SK-N-SH (cell line): Measurements from ENCODE around the gene LRRC57. TPM values are rescaled to one million over a fixed set of nuclear protein-coding genes. Genes with fewer than 3 reads are reported as not detected.

ENCODE experiments used
- CTCF ChIA-PET: fragments of 300-600, 350-600 bp; formaldehyde crosslinking; extraction: SDS; loops from one replicate; lab custom pipeline; 2021; lab: Yijun Ruan, JAX
- POLR2A ChIA-PET: fragments of 350-600 bp; sonication (Branson Sonifier 250); formaldehyde crosslinking; extraction: SDS; loops from one replicate; lab custom pipeline; 2020; ENCODE audit warnings: antibody characterized with exemption, inconsistent platforms; lab: Yijun Ruan, JAX
- DNase-seq: peaks from one replicate; pipeline ENCODE4 v3.0.0; 2012
- H2AFZ ChIP-seq: fragments of 200-600 bp; sonication (generic); 2 replicates; pipeline ENCODE4 v1.8.1; 2016; ENCODE audit warnings: antibody characterized with exemption, mild to moderate bottlenecking, low read depth
- H3F3A ChIP-seq: fragments of 200-600 bp; sonication (generic); replicated peaks from 2 replicates; pipeline ENCODE3; 2016; ENCODE audit warnings: antibody characterized with exemption, mild to moderate bottlenecking; ENCODE audit not compliant: insufficient read depth
- H3K27ac ChIP-seq, 2 experiments: fragments of 200-500 bp in 1 of 2; fragments of 200-600 bp in 1 of 2; sonication (Bioruptor generic) in 1 of 2; sonication (generic), shearing (Covaris generic) in 1 of 2; 2 replicates each; pipeline versions ENCODE4 v1.5.1 to v1.6.1; 2014 to 2016; ENCODE audit warnings: low read depth in 2 of 2, inconsistent platforms in 1 of 2, low read length in 1 of 2, mild to moderate bottlenecking in 1 of 2, mixed read lengths in 1 of 2
- H3K27me3 ChIP-seq: fragments of 200-600 bp; sonication (generic), shearing (Covaris generic); 2 replicates; pipeline ENCODE4 v1.6.1; 2016; ENCODE audit warnings: mixed run types; ENCODE audit not compliant: insufficient read depth
- H3K36me3 ChIP-seq, 2 experiments: fragments of 200-500 bp in 1 of 2; fragments of 200-600 bp in 1 of 2; sonication (Bioruptor generic) in 1 of 2; sonication (generic) in 1 of 2; replicated peaks in 1 of 2; 2 replicates each; pipeline versions ENCODE3 to v1.5.1; 2014 to 2016; ENCODE audit warnings: low read length in 1 of 2, mild to moderate bottlenecking in 1 of 2; ENCODE audit not compliant: insufficient read depth in 2 of 2, control insufficient read depth in 1 of 2
- H3K4me1 ChIP-seq, 2 experiments: fragments of 200-500 bp in 1 of 2; fragments of 200-600 bp in 1 of 2; sonication (Bioruptor generic) in 1 of 2; sonication (generic), shearing (Covaris generic) in 1 of 2; 2 replicates each; pipeline versions ENCODE4 v1.5.1 to v1.6.1; 2014 to 2016; ENCODE audit warnings: low read depth in 1 of 2, low read length in 1 of 2, mixed run types in 1 of 2; ENCODE audit not compliant: insufficient read depth in 2 of 2, control insufficient read depth in 1 of 2
- H3K4me2 ChIP-seq: fragments of 200-600 bp; sonication (generic), shearing (Covaris generic); 2 replicates; pipeline ENCODE4 v1.6.1; 2017; ENCODE audit warnings: mixed run types
- H3K4me3 ChIP-seq, 2 experiments: fragments of 200-500 bp in 1 of 2; fragments of 200-600 bp in 1 of 2; sonication (Bioruptor generic) in 1 of 2; sonication (generic), shearing (Covaris generic) in 1 of 2; 2 replicates each; pipeline versions ENCODE4 v1.5.1 to v1.8.1; 2014 to 2016; ENCODE audit warnings: low read depth in 2 of 2, inconsistent platforms in 1 of 2, low read length in 1 of 2, mild to moderate bottlenecking in 1 of 2, mixed read lengths in 1 of 2, moderate library complexity in 1 of 2
- H3K79me2 ChIP-seq: fragments of 200-600 bp; sonication (generic); 2 replicates; pipeline ENCODE4 v1.8.1; 2017; ENCODE audit warnings: mild to moderate bottlenecking; ENCODE audit not compliant: insufficient read depth
- H3K9ac ChIP-seq: fragments of 200-600 bp; sonication (generic); 2 replicates; pipeline ENCODE4 v1.6.1; 2017; ENCODE audit warnings: mixed run types
- H3K9me2 ChIP-seq: fragments of 200-600 bp; sonication (generic); 2 replicates; pipeline ENCODE4 v1.6.1; 2017; ENCODE audit warnings: mixed run types
- H3K9me3 ChIP-seq: fragments of 200-600 bp; sonication (generic); 2 replicates; pipeline ENCODE4 v1.6.1; 2017; ENCODE audit warnings: mixed run types, mild to moderate bottlenecking, moderate library complexity
- H4K20me1 ChIP-seq: fragments of 200-600 bp; sonication (generic); 2 replicates; pipeline ENCODE4 v1.6.1; 2017; ENCODE audit warnings: mild to moderate bottlenecking, mixed run types; ENCODE audit not compliant: insufficient read depth
- ELF1 ChIP-seq: IDR thresholded peaks from 2 replicates; pipeline ENCODE4 v1.4.0; 2012
- EP300 ChIP-seq, 2 experiments: IDR thresholded peaks; 2 replicates each; pipeline versions ENCODE4 v1.4.0 to v1.6.1; 2012; ENCODE audit warnings: borderline replicate concordance in 1 of 2, low read depth in 1 of 2, low read length in 1 of 2
- FOSL2 ChIP-seq: IDR thresholded peaks from 2 replicates; pipeline ENCODE4 v1.4.0; 2012; ENCODE audit warnings: low read depth, mild to moderate bottlenecking, moderate library complexity, borderline replicate concordance
- FOXJ3 ChIP-seq: sonication (generic); formaldehyde crosslinking; IDR thresholded peaks from 2 replicates; pipeline ENCODE4 v1.5.1; 2020; ENCODE audit warnings: mild to moderate bottlenecking, missing genetic modification reagents
- FOXM1 ChIP-seq: IDR thresholded peaks from 2 replicates; pipeline ENCODE4 v1.4.0; 2012; ENCODE audit warnings: low read depth, mild to moderate bottlenecking
- GATA2 ChIP-seq: sonication (generic); formaldehyde crosslinking; IDR thresholded peaks from 2 replicates; pipeline ENCODE4 v1.5.0; 2020; ENCODE audit warnings: mild to moderate bottlenecking, missing genetic modification reagents
- JUND ChIP-seq: IDR thresholded peaks from 2 replicates; pipeline ENCODE4 v1.4.0; 2012
- MEF2A ChIP-seq: IDR thresholded peaks from 2 replicates; pipeline ENCODE4 v1.4.0; 2012; ENCODE audit warnings: low read depth, borderline replicate concordance
- MXI1 ChIP-seq: IDR thresholded peaks from 2 replicates; pipeline ENCODE4 v1.6.1; 2012; ENCODE audit warnings: mild to moderate bottlenecking, low read depth, low read length, improper control_type of control experiment
- NRF1 ChIP-seq: IDR thresholded peaks from 2 replicates; pipeline ENCODE4 v1.6.1; 2012; ENCODE audit warnings: low read depth, mild to moderate bottlenecking, low read length
- POLR2AphosphoS5 ChIP-seq: IDR thresholded peaks from 2 replicates; pipeline ENCODE4 v1.6.1; 2012; ENCODE audit warnings: low read depth, low read length
- RAD21 ChIP-seq: IDR thresholded peaks from 2 replicates; pipeline ENCODE4 v1.6.1; 2012; ENCODE audit warnings: mild to moderate bottlenecking, low read length
- RCOR1 ChIP-seq: fragments of 150-350 bp; IDR thresholded peaks from 2 replicates; pipeline ENCODE4 v1.6.1; 2017; ENCODE audit warnings: antibody characterized with exemption, low read length
- RFX5 ChIP-seq: IDR thresholded peaks from 2 replicates; pipeline ENCODE4 v1.6.1; 2012; ENCODE audit warnings: mild to moderate bottlenecking, improper control_type of control experiment, low read length
- RXRA ChIP-seq: IDR thresholded peaks from 2 replicates; pipeline ENCODE4 v1.4.0; 2012; ENCODE audit warnings: low read depth, mild to moderate bottlenecking, borderline replicate concordance
- SIN3A ChIP-seq: IDR thresholded peaks from 2 replicates; pipeline ENCODE4 v1.6.1; 2012; ENCODE audit warnings: low read depth, mild to moderate bottlenecking, low read length, moderate library complexity, borderline replicate concordance
- SMC3 ChIP-seq: IDR thresholded peaks from 2 replicates; pipeline ENCODE4 v1.6.1; 2012; ENCODE audit warnings: low read depth, low read length, improper control_type of control experiment
- TAF1 ChIP-seq: IDR thresholded peaks from 2 replicates; pipeline ENCODE4 v1.6.1; 2012; ENCODE audit warnings: low read depth, mild to moderate bottlenecking, low read length, moderate library complexity, borderline replicate concordance
- TEAD4 ChIP-seq: IDR thresholded peaks from 2 replicates; pipeline ENCODE4 v1.4.0; 2012; ENCODE audit warnings: mild to moderate bottlenecking, borderline replicate concordance; ENCODE audit not compliant: insufficient read depth
- YY1 ChIP-seq: IDR thresholded peaks from 2 replicates; pipeline ENCODE4 v1.4.0; 2012; ENCODE audit warnings: low read depth, mild to moderate bottlenecking
- WGBS: methylation state at CpG from one replicate; pipeline ENCODE4 v1.1.6; 2017; ENCODE audit warnings: low lambda C conversion rate; 5-methylcytosine and 5-hydroxymethylcytosine counted together
- polyA plus RNA-seq, 3 experiments: library from polyadenylated mRNA; depleted of rRNA; stranded (reverse); fragments of >200 nt; gene quantifications; 2 replicates each; pipeline ENCODE4 v1.2.3, GENCODE V29; 2012
- TF ChIP-seq, protein P1 (sequence below): IDR thresholded peaks from 2 replicates; pipeline ENCODE4 v1.6.1; 2012; ENCODE audit warnings: mild to moderate bottlenecking, low read depth, low read length, moderate library complexity
- TF ChIP-seq, protein P2 (sequence below): IDR thresholded peaks from 2 replicates; pipeline ENCODE4 v1.4.0; 2012; ENCODE audit warnings: low read depth, borderline replicate concordance
- TF ChIP-seq, protein P3 (sequence below): fragments of 150-350 bp; IDR thresholded peaks from 2 replicates; pipeline ENCODE4 v1.6.1; 2017; ENCODE audit warnings: antibody characterized with exemption, low read length, low read depth, borderline replicate concordance
- TF ChIP-seq, protein P4 (sequence below): fragments of 200-600 bp; sonication (generic); IDR thresholded peaks from 2 replicates; pipeline ENCODE4 v1.6.1; 2017; ENCODE audit warnings: antibody characterized with exemption, mild to moderate bottlenecking, moderate library complexity

LRRC57 gene
- 6.4 and 8.9 TPM in 2 replicates for polyA plus RNA-seq (2012; rRNA removed)
- 7.9 and 8.0 TPM in 2 replicates for polyA plus RNA-seq (2012; cell fraction: cytosol; rRNA removed)
- polyA plus RNA-seq (2012; cell fraction: nucleus; rRNA removed), result 6.2 and 7.8 TPM in 2 replicates

DNA sequence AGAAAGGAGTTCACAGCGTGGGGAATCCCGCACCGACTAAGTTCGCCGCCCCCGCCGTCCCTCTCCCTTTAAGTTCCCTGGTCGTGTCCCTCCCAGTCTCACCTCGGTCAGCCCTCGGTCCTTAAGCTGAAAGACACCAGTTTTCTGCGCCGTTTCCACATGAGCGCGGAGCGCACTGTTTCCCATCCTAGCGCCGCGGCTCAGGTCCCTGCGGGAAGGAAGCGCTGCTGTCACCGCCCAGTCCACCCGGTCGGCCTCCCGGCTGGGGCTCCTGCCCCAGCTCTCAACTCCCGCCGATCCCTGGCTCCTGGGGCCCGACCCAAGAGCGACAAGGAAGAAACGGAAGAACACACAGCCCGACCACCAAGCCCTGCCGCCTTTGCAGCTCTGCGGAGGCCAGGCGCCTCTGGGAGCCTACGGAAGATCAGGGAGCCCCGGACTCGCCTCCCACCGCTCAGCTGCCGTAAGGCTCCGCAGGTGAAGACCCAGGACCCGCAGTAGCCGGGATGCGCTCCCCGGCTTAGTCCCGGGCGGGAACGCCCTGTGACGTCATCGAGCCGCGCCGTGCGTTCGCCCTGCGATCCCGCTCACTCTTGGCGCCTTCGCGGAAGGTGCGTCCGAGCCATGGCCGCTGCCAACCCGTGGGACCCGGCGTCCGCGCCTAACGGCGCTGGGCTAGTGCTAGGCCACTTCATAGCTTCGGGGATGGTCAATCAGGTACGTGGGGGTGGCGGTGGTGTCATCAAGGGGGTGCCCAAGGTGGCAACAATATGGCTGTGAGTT is at the start of gene LRRC57, which contains the start of gene HAUS2:
Gene LRRC57 (minus strand): TSS at position 545 of the 783 bp plus-strand sequence. CDS start 359 bp downstream, at position 186.
Gene HAUS2 (plus strand): TSS at position 590 of the 783 bp plus-strand sequence. CDS start 35 bp downstream, at position 625.
- ChIA-PET CTCF (interaction anchor here (0.6 to 2.0 kb wide), 6 partner anchors 14 to 406 kb away, joined by 3 to 6 read pairs (median 4); no protein-coding TSS in a partner anchor), POLR2A (interaction anchor here (0.6 to 1.4 kb wide), 3 partner anchors 9 to 53 kb away, joined by 3 to 6 read pairs (median 3); partner anchors contain the start of gene SNAP23)
- H3K4me2 ChIP-seq, result peak within 1 kb of the TSS; percentile 84
- peaks cover 11 to 14% of the 10 kb centered on the region in 2 experiments; a peak in 3 of 4 replicates for H3K4me1 ChIP-seq
- H3K27ac ChIP-seq, result peak within 1 kb of the TSS; percentile 75 to 76
- peaks cover 4% of the 10 kb centered on the region for H3F3A ChIP-seq
- no peaks in the 10 kb centered on the region for H4K20me1 ChIP-seq
- H3K27me3 ChIP-seq, result no peaks in the 10 kb centered on the region
- H2AFZ ChIP-seq, result peak within 1 kb of the TSS; percentile 97
- peak within 1 kb of the TSS; percentile 97 for H3K9ac ChIP-seq
- H3K9me2 ChIP-seq, result no peaks in the 10 kb centered on the region
- peaks cover 73% of the 10 kb centered on the region for H3K79me2 ChIP-seq
- DNase-seq, result peak; percentile 96
- WGBS, result 0% methylated on average over 22 of the region's 71 CpGs
- H3K4me3 ChIP-seq, result peak within 1 kb of the TSS; percentile 91 to 99
- no peaks in the 10 kb centered on the region for H3K9me3 ChIP-seq
- H3K36me3 ChIP-seq, result peaks cover 10 to 17% of the 10 kb centered on the region in 2 experiments
- TF ChIP-seq RAD21 (0 out of 2 replicates have a peak, but pooled peaks have one; percentile 0), TEAD4 (no peak), FOXJ3 (CRISPR knock-in tag) (0 out of 2 replicates have a peak, but pooled peaks have one; percentile 55), NRF1 (0 out of 2 replicates have a peak, but pooled peaks have one; percentile 16), TAF1 (peak; percentile 61), RXRA (no peak), EP300 (IDR thresholded peaks at IDR 0.05; ENCODE audit: borderline replicate concordance in 1 of 2, low read depth in 1 of 2, low read length in 1 of 2) (no peak), RFX5 (0 out of 2 replicates have a peak, but pooled peaks have one; percentile 6), RCOR1 (0 out of 2 replicates have a peak, but pooled peaks have one; percentile 12), SIN3A (peak; percentile 79; the same call in 1 of the 2 replicates), FOSL2 (no peak), SMC3 (no peak), ELF1 (peak; percentile 36; the same call in 1 of the 2 replicates), JUND (no peak), FOXM1 (no peak), YY1 (peak; percentile 87), MEF2A (no peak), POLR2AphosphoS5 (peak; percentile 94), MXI1 (peak; percentile 82), GATA2 (CRISPR knock-in tag) (no peak)
- TF ChIP-seq, protein P1, sequence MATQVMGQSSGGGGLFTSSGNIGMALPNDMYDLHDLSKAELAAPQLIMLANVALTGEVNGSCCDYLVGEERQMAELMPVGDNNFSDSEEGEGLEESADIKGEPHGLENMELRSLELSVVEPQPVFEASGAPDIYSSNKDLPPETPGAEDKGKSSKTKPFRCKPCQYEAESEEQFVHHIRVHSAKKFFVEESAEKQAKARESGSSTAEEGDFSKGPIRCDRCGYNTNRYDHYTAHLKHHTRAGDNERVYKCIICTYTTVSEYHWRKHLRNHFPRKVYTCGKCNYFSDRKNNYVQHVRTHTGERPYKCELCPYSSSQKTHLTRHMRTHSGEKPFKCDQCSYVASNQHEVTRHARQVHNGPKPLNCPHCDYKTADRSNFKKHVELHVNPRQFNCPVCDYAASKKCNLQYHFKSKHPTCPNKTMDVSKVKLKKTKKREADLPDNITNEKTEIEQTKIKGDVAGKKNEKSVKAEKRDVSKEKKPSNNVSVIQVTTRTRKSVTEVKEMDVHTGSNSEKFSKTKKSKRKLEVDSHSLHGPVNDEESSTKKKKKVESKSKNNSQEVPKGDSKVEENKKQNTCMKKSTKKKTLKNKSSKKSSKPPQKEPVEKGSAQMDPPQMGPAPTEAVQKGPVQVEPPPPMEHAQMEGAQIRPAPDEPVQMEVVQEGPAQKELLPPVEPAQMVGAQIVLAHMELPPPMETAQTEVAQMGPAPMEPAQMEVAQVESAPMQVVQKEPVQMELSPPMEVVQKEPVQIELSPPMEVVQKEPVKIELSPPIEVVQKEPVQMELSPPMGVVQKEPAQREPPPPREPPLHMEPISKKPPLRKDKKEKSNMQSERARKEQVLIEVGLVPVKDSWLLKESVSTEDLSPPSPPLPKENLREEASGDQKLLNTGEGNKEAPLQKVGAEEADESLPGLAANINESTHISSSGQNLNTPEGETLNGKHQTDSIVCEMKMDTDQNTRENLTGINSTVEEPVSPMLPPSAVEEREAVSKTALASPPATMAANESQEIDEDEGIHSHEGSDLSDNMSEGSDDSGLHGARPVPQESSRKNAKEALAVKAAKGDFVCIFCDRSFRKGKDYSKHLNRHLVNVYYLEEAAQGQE, result 0 out of 2 replicates have a peak, but pooled peaks have one; percentile 5
- TF ChIP-seq, protein P2, sequence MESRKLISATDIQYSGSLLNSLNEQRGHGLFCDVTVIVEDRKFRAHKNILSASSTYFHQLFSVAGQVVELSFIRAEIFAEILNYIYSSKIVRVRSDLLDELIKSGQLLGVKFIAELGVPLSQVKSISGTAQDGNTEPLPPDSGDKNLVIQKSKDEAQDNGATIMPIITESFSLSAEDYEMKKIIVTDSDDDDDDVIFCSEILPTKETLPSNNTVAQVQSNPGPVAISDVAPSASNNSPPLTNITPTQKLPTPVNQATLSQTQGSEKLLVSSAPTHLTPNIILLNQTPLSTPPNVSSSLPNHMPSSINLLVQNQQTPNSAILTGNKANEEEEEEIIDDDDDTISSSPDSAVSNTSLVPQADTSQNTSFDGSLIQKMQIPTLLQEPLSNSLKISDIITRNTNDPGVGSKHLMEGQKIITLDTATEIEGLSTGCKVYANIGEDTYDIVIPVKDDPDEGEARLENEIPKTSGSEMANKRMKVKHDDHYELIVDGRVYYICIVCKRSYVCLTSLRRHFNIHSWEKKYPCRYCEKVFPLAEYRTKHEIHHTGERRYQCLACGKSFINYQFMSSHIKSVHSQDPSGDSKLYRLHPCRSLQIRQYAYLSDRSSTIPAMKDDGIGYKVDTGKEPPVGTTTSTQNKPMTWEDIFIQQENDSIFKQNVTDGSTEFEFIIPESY, result no peak
- TF ChIP-seq, protein P3, sequence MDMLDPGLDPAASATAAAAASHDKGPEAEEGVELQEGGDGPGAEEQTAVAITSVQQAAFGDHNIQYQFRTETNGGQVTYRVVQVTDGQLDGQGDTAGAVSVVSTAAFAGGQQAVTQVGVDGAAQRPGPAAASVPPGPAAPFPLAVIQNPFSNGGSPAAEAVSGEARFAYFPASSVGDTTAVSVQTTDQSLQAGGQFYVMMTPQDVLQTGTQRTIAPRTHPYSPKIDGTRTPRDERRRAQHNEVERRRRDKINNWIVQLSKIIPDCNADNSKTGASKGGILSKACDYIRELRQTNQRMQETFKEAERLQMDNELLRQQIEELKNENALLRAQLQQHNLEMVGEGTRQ, result no peak
- TF ChIP-seq, protein P4, sequence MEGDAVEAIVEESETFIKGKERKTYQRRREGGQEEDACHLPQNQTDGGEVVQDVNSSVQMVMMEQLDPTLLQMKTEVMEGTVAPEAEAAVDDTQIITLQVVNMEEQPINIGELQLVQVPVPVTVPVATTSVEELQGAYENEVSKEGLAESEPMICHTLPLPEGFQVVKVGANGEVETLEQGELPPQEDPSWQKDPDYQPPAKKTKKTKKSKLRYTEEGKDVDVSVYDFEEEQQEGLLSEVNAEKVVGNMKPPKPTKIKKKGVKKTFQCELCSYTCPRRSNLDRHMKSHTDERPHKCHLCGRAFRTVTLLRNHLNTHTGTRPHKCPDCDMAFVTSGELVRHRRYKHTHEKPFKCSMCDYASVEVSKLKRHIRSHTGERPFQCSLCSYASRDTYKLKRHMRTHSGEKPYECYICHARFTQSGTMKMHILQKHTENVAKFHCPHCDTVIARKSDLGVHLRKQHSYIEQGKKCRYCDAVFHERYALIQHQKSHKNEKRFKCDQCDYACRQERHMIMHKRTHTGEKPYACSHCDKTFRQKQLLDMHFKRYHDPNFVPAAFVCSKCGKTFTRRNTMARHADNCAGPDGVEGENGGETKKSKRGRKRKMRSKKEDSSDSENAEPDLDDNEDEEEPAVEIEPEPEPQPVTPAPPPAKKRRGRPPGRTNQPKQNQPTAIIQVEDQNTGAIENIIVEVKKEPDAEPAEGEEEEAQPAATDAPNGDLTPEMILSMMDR, result no peak
